C4-2B (cell line): ENCODE results near the gene CDKAL1.

Experiments used
- H3K27ac ChIP-seq: fragments of 450-650 bp; 2 replicates; pipeline ENCODE4 v1.5.1; 2017
- ZFX ChIP-seq: fragments of 450-650 bp; IDR thresholded peaks from 2 replicates; pipeline ENCODE4 v1.6.1; 2017
- TF ChIP-seq, protein P1 (sequence below): fragments of 450-650 bp; conservative IDR thresholded peaks from 2 replicates; pipeline ENCODE4 v1.5.1; 2017; ENCODE audit warnings: mild to moderate bottlenecking

CDKAL1 gene

DNA sequence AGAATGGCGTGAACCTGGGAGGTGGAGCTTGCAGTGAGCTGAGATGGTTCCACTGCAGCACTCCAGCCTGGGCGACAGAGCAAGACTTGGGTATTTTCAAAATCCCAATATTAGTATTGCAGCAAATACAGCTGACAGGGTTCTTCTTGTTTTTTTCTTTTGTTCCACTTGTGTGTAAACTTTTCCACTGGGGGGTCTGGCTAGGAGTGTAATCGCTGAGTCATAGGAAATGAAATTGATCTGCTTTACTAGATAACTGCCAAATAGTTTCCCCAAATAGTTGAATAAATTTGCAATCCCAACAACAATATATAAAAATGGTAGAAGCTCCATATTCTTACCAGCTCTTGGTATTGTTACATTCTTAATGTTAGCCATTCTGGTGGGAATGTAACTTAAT, 533.3 kb downstream of the CDKAL1 start:
- no peak overlapping the region for H3K27ac ChIP-seq
- TF ChIP-seq, protein P1, sequence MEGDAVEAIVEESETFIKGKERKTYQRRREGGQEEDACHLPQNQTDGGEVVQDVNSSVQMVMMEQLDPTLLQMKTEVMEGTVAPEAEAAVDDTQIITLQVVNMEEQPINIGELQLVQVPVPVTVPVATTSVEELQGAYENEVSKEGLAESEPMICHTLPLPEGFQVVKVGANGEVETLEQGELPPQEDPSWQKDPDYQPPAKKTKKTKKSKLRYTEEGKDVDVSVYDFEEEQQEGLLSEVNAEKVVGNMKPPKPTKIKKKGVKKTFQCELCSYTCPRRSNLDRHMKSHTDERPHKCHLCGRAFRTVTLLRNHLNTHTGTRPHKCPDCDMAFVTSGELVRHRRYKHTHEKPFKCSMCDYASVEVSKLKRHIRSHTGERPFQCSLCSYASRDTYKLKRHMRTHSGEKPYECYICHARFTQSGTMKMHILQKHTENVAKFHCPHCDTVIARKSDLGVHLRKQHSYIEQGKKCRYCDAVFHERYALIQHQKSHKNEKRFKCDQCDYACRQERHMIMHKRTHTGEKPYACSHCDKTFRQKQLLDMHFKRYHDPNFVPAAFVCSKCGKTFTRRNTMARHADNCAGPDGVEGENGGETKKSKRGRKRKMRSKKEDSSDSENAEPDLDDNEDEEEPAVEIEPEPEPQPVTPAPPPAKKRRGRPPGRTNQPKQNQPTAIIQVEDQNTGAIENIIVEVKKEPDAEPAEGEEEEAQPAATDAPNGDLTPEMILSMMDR, result no peak
- no peak for TF ChIP-seq ZFX

DNA sequence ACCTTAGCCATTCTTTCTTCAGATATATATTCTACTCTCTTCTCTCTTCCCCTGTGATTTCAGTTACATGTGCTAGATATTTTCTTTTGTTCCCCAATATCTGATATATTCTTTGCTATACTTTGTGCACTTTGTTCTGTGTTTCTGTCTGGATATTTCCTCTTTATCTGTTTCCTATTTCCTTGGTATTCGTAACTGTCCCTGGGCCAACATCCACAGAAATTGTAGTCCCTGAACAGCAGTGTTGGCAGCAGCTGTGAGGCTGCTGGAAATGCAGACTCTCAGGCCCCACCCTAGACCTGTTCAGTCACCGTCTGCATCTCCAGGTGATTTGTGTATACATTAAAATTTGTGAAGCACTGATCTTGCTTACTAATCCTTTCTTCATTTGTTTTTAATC, 536.4 kb downstream of the CDKAL1 start:
- no peak overlapping the region for H3K27ac ChIP-seq
- no peak for TF ChIP-seq ZFX
- TF ChIP-seq, protein P1, result no peak

DNA sequence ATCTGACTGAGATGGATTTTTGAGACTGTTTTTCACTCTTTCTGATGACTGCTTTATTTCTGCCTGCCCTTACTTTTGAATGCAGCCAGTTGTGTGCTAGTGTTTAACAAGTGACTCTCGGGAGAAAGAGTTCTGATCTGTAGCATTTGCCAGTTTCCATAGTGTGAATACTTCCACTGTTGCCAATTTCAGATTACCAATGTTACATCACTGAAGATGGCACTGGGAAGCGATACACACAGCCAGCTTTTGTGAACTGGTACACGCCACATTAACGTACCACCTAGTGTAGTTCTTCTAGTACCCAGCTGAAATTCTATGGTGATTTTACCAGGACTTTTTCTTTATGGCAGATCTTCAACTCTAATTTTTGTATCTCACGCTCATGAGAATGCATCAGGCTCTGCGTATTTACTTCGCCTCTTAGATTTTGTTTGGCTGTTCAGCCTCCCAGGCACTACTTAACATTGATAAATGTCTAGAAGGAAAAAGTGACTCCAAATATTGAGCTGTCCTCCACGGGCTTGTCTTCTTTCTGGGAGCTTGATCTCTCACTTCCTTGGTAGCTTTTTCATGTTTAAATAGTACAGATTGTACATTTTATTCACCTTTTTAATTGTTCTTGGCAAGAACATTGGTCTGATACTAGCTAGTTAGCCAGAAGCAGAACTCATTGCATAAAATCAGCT, 537.7 kb downstream of the CDKAL1 start:
- TF ChIP-seq ZFX, result no peak
- TF ChIP-seq, protein P1, result no peak
- no peak overlapping the region for H3K27ac ChIP-seq

DNA sequence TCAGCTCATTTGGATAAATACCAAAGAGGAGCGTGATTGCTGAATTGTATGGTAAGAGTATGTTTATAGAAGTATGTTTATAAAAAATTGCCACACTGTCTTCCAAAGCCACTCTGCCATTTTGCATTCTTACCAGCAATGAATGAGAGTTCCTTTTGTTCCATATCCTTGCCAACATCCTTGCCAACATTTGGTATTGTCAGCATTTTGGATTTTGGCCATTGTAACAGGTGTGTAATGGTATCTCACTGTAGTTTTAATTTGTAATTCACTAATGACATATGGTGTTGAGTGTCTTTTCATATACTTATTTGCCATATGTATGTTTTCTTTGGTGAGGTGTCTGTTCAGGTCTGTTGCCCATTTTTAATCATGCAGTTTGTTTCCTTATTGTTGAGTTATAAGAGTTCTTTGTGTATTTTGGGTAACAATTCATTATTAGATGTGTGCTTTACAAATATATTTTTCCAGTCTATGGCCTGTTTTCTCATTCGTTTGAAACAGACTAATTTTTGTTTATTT, 539.1 kb downstream of the CDKAL1 start:
- no peak overlapping the region for H3K27ac ChIP-seq
- no peak for TF ChIP-seq ZFX
- TF ChIP-seq, protein P1, result no peak

DNA sequence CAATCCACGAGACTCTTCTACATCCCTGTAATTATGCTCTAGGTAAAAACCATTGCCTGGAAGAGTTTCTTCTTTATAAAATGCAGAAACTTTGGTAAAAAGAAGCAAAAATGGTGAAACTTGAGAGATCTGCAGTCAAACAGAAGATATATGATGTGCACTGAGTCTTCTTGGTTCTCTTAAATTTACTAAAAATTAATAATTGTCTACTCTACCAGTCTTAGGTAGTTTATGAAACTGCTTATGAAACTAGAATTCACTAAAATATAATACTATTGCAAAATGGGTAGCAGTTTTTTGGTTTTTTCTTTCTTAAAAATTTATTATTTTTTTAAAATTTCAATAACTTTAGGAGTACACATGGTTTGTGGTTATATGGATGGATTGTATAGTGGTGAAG, 540.2 kb downstream of the CDKAL1 start:
- H3K27ac ChIP-seq, result no peak overlapping the region
- TF ChIP-seq, protein P1, result no peak
- TF ChIP-seq ZFX, result no peak

DNA sequence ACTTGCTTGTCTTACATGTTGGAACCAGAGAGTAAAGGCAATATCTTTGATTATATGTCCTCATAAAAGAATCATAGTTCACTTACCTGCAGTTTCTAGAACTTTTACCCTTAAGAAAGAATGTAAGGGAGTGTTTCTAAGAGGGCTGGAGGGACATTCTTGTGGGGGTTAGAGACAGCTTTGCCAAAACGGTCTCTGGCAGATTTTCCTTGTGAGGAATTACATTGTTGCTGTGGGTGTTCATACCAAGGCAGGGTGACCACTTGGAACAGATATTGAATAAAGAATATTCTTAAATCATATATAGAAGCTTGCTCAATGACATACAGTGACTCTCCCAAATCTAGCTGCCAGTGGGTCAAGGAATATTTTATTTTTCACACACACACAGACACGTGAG, 541.7 kb downstream of the CDKAL1 start:
- no peak for TF ChIP-seq ZFX
- TF ChIP-seq, protein P1, result no peak
- H3K27ac ChIP-seq, result no peak overlapping the region

DNA sequence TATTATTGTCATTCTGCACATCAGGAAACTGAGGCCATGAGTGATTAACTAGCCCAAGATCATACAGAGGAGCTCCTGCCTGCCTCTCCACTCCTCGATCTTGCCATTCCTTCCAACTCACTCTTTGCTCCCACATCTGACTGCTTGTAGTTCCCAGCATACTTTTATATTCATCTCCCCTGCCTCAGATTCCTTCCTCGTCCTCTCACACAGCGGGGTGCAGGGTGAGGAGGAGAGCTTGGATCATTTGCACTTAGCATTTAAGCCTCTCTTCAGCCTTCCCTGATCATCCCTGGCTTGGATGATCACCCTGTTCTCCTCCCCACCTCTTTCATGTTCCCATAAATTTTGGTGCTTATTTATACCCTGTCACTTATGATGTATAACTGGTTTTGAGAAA, 544.2 kb downstream of the CDKAL1 start:
- TF ChIP-seq, protein P1, result no peak
- TF ChIP-seq ZFX, result no peak
- no peak overlapping the region for H3K27ac ChIP-seq
